ENCODE measurements around the gene PRAMEF5.
"Not testable (repeated sequence)": the region's sequence is repeated elsewhere in the genome, so short reads cannot be mapped to it uniquely, and the experiment has no call there.

The PRAMEF5 gene

DNA sequence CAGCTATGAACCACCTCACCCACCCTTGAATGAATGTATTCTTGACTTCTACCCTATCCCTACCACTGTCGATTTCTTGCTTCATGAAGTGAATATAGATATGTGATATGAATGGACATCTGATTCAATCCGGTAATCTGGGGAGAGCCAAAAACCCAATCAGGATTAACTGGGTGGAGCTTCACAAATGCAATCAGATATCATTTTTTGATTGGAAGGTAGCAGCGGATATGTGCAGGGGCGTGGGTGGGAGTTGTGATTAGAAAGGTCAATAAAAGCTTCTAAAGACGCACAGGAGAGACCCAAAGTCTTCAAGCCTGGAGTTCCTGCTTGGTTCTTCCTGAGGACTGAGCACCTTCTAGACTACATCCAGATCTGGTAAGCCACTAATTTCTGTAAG lies at the start of gene PRAMEF5:
Gene PRAMEF5, plus strand, starts transcription at position 301 of the 400 bp plus-strand sequence. CDS start 5,071 bp downstream, outside the sequence.
- DNase-seq = not testable (repeated sequence)

DNA sequence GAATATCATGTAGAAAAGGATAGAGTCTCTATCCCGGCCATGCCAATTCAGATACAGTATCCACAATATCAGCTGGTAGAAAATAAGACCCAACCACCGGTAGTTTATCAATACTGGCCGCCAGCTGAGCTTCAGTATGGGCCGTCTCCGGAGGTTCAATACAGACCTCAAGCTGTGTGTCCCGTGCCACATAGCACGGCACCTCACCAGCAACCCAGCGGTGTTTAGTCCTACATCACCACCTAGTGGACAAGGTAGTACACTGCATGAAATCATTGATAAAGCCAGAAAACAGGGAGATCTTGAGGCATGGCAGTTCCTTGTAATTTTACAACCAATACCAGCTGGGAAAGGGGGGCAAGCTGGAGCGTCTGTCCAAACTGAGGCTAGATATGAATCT lies 45.3 kb upstream of the PRAMEF5 start:
- not testable (repeated sequence) for DNase-seq

DNA sequence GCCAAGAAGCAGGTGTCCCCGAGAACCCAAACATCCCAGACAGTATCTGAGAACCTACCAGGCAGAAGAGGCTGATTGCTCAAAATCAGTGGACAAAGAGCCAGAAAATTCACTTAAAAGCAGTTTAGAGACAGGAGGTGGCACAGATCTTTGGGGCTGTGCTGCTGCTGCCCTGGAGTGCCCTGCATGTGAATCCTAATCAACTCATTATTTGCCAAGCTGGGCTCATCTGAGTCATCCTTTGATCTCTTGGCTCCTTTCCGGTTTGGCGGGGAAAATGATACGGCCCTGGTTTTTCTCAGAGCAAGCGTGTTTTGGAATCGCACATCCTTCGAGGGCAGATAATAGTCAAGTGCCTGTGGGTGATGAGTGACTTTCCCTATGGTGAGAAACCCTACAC lies 37.4 kb upstream of the PRAMEF5 start:
- DNase-seq = not testable (repeated sequence)

DNA sequence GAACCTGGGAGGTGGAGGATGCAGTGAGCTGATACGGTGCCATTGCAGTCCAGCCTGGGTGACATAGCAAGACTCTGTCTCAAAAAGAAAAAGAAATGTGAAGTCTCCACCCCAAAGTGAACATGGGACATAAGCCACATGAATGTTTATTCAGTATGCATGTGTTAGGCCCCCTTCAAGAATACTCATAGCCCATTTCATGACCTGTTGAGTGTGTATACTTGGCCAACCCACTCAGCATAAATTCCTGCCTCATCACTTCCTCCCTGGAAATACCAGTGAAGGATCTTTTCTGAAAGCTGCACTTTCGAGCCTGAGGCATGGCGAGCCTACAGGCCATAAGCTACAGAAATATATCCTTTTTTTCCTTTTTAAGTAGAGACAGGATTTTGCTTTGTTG lies 34.8 kb upstream of the PRAMEF5 start:
- DNase-seq = not testable (repeated sequence)

DNA sequence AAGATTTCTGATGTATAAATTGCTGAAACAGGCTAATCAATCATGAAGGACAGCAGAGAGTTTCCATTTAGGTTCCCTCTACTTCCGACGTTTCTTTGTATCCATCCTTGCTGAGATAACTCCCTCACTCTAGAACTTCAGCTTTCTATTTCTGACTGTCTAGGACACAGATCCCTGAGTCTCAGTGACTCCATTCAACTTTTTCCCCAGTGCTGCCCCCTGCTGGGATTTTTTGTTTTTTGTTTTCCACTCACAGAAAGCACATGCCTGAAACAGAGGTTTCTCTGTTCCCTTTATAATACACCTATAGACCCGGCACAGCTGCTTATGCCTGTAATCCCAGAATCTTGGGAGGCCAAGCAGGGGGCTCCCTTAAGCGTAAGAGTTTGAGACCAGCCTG lies 31.2 kb upstream of the PRAMEF5 start:
- not testable (repeated sequence) for DNase-seq

DNA sequence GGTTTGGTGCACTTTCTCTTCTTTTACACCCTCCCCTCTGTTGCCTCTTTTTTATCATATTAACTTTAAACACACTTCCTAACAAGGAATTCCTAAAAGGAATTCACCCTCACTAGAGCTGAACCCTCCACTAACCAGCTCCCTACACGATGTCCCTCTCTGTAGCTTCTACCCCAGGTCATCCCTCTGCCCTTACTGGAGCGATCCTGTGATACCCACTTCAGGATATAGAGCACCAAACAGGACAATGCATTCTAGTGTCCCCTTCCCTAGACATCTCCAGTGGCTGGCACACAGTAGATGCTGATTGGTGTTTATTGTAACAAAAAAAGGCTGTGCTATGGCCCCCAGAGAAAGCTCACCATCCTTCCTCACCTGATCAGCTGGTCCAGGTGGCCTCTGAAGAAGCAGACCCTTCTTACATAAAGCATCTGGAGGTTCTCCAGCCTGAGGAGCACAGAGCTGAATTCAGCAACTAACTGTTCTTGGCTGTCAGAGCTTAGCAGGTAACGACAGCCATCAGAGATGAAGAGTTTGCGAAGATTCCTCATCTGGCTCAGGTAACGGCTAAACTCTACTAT lies 29.4 kb upstream of the PRAMEF5 start:
- DNase-seq = no peak

DNA sequence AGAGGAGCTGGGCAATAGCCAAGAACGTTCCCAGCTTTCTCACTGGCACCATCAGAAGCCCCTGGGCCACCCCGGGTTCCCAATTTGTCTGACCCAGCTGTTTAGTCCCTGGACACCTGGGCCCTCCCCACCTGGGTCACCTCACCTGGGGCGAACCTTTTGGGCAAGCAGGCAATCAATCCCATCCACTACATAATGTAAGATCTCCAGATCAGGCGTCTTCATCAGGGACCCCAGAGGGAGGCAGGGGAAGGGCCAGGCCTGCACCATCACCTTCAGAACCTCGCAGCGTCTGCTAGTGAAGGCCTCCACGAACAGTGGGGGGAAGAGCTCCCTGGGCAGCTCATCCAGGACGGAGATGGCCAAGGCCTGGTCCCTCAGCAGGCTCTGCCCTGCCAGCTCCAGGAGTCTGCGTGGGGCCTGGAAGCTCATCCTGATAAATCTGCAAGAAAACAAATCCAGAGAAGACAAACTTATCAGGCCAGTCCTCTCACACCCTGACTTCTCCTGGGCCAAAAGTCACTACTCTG lies 28.3 kb upstream of the PRAMEF5 start, which contains the start of gene PRAMEF18:
Gene PRAMEF18, minus strand, starts transcription at position 480 of the 530 bp plus-strand sequence. Its CDS starts 48 bp downstream, at position 432.
- DNase-seq = not testable (repeated sequence)

DNA sequence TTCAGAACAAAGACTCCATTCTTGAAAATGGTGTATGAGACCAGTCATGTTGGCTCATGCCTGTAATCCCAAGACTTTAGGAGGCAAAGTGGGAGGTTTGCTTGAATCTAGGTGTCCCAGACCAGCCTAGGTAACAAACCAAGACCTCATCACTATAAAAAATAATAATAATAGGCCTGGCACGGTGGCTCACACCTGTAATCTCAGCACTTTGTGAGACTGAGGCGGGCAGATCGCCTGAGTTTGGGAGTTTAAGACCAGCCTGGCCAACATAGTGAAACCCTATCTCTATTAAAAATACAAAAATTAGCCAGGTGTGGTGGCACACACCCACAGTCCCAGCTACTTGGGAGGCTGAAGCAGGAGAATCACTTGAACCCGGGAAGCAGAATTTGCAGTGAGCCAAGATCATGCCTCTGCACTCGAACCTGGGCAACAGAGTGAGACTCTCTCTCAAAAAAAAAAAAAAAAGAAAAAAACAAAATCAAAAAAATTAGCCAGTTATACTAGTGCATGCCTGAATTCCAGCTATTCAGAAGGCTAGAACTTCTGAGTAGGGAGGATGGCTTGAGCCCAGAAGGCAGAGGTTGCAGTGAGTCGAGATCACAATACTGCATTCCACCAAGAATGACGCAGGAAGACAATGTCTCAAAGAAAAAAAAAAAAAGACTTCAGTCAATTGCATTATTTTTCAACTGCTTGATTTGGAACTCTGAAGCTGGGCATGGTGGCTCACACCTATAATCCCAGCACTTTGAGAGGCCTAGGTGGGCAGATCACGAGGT lies 26.5 kb upstream of the PRAMEF5 start:
- DNase-seq = not testable (repeated sequence)

DNA sequence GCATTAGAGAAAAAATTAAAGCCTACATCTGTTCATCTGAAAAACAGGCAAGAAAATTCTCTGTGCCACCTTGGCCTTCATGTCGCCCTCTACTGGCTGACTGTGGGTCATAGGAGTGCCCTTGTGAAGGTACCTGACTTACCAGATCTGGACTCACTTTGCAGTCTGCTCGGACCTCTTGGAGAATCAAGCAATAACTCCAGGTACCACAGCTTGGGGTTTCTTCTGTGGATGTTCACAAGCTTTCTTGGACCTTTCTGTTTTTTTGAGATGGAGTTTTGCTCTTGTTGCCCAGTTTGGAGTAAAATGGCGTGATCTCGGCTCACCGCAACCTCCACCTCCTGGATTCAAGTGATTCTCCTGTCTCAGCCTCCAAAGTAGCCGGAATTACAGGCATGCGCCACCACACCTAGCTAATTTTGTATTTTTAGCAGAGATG lies 25.6 kb upstream of the PRAMEF5 start:
- peak in 2 of 56 donors; percentile 8 to 11 for DNase-seq

DNA sequence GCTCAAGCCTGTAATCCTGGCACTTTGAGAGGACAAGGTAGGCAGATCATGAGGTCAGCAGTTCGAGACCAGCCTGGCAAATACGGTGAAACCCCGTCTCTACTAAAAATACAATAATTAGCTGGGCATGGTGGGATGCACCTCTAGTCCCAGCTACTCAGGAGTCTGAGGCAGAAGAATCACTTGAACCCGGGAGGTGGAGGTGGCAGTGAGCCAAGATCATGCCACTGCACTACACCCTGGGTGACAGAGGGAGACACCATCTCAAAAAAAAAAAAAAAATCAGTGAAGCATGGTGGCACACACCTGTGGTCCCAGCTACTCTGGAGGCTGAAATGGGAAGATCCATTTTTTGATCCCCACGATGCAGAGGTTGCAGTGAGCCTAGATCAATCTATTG lies 23.9 kb upstream of the PRAMEF5 start:
- not testable (repeated sequence) for DNase-seq

DNA sequence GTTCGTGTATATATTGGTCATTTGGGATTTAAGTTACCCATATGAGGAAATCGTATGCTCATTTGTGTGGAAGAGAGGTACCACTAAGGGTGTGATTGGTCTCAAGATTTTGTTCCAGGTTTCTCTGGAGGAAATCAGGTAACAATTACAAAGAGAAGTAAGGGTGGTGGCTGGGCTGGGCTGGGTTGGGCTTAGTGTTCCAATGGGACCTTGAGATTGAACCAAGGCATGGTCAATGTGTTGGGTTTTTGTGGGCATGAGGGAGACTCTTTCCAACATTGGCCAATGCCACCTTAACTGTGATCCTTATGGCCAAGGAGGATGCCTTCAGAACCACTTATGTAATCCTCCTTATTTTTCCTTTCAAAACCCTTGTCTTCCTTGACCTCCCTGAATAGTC lies 23.4 kb upstream of the PRAMEF5 start:
- DNase-seq = not testable (repeated sequence)

DNA sequence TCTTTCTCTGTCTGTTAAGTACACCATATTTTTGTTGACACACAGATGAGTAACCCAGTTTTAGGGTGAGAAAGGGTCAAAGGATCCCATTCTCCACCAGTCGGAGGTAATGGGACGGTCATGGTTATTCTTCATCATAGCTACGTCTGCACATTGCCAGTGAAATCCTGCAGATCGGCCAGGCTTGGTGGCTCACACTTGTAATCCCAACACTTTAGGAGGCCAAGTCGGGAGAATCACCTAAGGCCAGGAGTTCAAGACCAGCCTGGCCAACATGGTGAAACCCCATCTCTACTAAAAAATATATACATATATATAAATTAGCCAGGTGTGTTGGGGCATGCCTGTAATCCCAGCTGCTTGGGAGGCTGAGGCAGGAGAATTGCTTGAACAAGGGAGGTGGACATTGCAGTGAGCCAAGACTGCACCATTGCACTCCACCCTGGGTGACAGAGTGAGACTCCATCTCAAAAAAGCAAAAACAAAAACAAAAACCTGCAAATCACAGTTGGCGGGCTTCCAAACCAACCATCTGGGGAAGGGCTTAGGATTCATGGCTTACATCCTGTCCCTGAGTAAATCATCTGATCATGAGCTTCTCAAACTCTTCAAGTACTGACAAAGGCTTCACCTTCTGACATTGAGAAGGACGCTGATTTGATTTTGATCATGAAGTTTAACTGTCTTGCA lies 22.8 kb upstream of the PRAMEF5 start:
- DNase-seq = not testable (repeated sequence)

DNA sequence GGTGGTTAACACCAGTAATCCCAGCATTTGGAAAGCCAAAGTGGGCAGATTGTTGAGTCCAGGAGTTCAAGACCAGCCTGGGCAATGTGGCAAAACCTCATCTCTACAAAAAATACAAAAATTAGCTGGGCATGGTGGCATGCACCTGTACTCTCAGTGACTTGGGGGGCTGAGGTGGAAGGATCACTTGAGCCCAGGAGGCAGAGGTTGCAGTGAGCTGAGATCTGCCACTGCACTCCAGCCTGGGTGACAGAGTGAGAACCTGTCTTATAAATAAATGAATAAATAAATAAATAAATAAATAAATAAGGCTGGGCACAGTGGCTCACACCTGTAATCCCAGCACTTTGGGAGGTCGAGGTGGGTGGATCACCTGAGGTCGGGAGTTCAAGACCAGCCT lies 21.9 kb upstream of the PRAMEF5 start:
- DNase-seq = not testable (repeated sequence)

DNA sequence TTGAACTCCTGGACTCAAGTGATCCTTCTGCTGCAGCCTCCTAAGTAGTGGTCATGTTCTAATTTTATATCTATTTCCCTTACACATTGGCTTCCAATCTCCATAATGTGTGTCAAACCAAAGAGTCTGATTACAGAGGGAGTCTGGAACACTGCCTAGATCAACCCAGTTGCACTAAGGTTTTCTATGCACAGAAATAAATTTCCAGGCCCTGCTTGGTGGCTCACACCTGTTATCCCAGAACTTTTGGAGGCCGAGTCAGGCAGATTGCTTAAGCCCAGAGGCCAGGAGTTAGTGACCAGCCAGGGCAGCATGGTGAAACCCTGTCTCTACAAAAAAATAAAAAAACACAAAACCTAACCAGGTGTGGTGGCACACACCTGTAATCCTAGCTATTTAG lies 19.9 kb upstream of the PRAMEF5 start:
- not testable (repeated sequence) for DNase-seq

DNA sequence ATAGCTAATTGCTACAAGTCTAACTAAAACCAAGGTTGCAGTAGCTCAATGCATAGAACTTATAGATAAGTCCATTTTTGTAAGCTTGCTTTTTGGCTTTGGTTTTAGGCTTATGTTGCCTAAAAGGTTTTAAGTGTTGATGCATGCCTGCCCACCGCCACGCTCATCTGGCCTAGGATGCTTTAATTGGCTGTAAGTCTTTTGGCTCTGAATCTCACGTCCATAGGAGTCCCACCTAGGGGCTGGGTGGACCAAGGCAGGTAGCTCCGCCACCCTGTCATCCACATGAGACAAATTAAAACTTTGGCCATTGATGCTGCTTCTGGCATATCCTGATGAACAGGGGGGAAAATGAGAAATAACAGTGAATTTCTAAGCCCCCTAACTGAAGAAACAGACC lies 16.4 kb upstream of the PRAMEF5 start:
- DNase-seq = not testable (repeated sequence)

DNA sequence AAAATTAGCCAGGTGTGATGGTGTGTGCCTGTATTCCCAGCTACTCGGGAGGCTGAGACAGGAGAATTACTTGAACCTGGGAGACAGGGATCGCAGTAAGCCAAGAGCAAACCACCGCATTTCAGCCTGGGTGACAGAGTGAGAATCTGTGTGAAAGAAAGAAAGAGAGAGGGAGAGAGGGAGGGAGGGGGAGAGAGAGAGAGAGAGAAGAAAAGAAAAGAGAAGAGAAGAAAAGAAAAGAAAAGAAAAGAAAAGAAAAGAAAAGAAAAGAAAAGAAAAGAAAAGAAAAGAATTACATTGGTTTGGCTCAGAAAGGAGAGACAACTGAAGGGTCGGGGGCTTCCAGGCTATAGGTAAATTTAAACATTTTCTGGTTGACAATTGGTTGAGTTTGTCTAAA lies 14.4 kb upstream of the PRAMEF5 start:
- not testable (repeated sequence) for DNase-seq

DNA sequence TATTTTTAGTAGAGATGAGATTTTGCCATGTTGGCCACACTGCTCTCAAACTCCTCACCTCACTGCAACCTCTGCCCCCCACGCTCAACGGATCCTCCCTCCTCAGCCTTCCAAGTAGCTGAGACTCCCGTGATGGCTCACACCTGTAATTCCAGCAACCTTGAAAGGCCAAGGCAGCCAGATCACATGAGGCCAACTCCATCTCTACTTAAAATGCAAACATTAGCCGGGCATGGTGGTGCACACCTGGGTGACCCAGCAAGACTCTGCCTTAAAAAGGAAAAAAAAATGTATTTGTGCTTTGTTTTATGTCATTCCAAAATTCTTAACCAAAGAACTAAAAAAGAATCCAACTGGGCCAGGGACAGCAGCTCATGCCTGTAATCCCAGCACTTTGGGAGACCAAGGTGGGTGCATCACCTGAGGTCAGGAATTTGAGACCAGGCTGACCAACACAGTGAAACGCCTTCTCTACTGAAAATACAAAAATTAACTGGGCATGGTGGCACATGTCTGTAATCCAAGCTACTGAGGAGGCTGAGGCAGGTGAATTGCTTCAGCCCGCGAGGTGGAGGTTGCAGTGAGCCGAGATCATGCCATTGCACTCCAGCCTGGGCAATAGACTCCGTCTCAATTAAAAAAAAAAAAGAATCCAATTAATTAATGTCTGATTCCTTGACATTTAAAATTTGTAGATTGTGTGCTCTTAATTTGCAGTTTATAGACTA lies 10.3 kb upstream of the PRAMEF5 start:
- DNase-seq = not testable (repeated sequence)

DNA sequence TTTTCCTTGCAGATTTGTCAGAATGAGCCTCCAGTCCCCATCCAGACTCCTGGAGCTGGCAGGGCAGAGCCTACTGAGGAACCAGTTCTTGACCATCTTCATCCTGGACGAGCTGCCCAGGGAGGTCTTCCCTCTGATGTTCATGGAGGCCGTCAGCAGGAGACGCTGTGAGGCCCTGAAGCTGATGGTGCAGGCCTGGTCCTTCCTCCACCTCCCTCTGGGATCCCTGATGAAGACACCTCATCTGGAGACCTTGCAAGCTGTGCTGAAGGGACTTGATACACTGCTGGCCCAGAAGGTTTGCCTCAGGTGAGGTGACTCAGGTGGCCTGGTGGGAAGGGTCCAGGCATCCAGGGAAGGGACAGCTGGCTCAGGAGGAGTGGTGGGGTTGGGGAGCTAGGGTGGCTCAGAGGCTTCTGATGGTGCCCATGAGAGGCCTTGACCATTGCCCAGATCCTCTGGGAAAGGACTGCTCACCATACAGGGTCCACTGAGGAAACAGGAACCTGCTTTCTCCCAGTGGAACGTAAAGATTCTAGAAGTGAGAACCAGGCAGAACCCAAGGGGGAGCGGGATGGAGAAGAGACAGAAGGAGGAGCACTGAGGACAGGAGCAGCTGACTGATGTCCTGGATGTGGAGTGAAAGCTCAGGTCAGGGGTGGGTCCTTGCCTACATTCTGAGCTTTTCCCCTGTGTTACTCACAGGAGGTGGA lies 8.0 kb upstream of the PRAMEF5 start:
- not testable (repeated sequence) for DNase-seq

DNA sequence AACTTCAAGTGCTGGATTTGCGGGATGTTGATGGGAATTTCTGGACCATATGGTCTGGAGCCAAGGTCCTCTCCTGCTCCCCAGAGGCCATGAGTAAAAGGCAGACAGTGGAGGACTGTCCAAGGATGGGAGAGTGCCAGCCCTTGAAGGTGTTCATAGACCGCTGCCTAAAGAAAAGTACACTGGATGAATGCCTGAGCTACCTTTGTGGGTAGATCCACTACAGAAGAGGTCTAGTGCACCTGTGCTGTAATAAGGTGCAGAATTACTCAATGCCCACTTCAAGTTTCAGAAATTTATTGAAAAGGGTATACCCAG lies 7.5 kb upstream of the PRAMEF5 start:
- DNase-seq = not testable (repeated sequence)

DNA sequence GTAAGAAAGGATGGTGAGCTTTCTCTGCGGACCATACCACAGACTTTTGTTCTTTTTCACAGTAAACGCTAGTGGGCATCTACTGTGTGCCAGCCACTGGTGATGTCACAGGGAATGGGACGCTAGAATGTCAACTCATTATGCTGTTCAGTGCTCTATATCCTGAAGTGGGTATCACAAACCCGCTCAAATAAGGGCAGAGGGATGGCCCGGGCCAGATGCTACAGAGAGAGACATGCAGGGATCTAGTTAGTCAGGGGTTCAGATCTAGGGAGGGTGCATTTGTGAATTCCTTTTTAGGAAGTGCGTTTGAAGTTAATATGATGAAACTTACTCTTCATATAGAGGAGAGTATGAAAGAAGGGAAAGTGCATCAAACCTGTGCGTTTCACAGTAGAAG lies 6.9 kb upstream of the PRAMEF5 start:
- not testable (repeated sequence) for DNase-seq

DNA sequence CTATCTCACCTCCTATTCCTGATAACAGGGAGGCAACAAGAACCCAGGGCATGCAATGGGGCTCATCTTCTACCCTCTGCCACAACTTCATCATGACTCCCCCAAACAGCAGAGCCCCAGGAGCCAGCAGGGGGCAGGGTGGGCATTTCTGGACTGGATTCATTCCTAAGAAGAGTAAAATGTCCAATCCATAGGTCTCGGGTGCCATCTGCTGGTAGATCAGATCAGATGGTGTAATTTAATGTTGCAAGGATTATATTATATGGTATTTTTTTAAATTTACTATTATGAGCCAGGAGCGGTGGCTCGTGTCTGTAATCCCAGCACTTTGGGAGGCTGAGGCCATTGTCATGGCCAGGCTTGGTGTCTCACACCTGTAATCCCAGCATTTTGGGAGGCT lies 11.1 kb downstream of the PRAMEF5 start:
- not testable (repeated sequence) for DNase-seq
